SU-DHL-6 (cell line): ENCODE measurements around the gene CELF5.
"Not testable (repeated sequence)": the region's sequence is repeated elsewhere in the genome, so short reads cannot be mapped to it uniquely, and the experiment has no call there.

Experiments used
- H2AFZ ChIP-seq: fragments of 200-600 bp; sonication (generic); 2 replicates; pipeline ENCODE4 v1.6.1; 2014; ENCODE audit warnings: low read depth, mild to moderate bottlenecking, moderate library complexity, mixed read lengths, antibody characterized with exemption, low read length; ENCODE audit not compliant: severe bottlenecking
- H3F3A ChIP-seq: fragments of 200-600 bp; shearing (Covaris generic); 2 replicates; pipeline ENCODE4 v1.6.0; 2016; ENCODE audit warnings: antibody characterized with exemption, mild to moderate bottlenecking; ENCODE audit not compliant: insufficient read depth
- H3K27ac ChIP-seq: fragments of 200-600 bp; sonication (generic); 2 replicates; pipeline ENCODE4 v1.5.1; 2016; ENCODE audit warnings: low read depth, mild to moderate bottlenecking, low read length, moderate library complexity, mixed read lengths
- H3K27me3 ChIP-seq: fragments of 200-600 bp; sonication (generic), shearing (Covaris generic); 2 replicates; pipeline ENCODE4 v1.6.0; 2014; ENCODE audit warnings: mild to moderate bottlenecking, low read length
- H3K36me3 ChIP-seq: fragments of 200-600 bp; sonication (generic); 2 replicates; pipeline ENCODE4 v1.6.1; 2014; ENCODE audit warnings: mild to moderate bottlenecking, low read length, mixed read lengths
- H3K4me2 ChIP-seq: fragments of 300-600, 200-600 bp; shearing (Covaris generic), sonication (generic); 2 replicates; pipeline ENCODE4 v1.6.0; 2014; ENCODE audit warnings: low read length, low read depth, mild to moderate bottlenecking; ENCODE audit not compliant: poor library complexity, severe bottlenecking
- H3K4me3 ChIP-seq: fragments of 200-600 bp; sonication (generic); 2 replicates; pipeline ENCODE4 v1.5.1; 2014; ENCODE audit warnings: antibody characterized with exemption, low read length, mild to moderate bottlenecking, mixed read lengths; ENCODE audit not compliant: insufficient read depth, poor library complexity, severe bottlenecking
- H3K79me2 ChIP-seq: fragments of 200-600 bp; sonication (generic); 2 replicates; pipeline ENCODE4 v1.6.1; 2014; ENCODE audit warnings: mild to moderate bottlenecking, low read length, moderate library complexity; ENCODE audit not compliant: insufficient read depth
- H3K9ac ChIP-seq: fragments of 200-600 bp; sonication (generic); 2 replicates; pipeline ENCODE4 v1.7.0; 2014; ENCODE audit warnings: mild to moderate bottlenecking, low read length
- H3K9me2 ChIP-seq: fragments of 200-600 bp; sonication (generic); replicated peaks from 2 replicates; pipeline ENCODE4 v1.6.1; 2014; ENCODE audit warnings: low read length; ENCODE audit not compliant: insufficient read depth
- H3K9me3 ChIP-seq: fragments of 200-600 bp; sonication (generic); 2 replicates; pipeline ENCODE4 v1.6.1; 2014; ENCODE audit warnings: low read length, mixed read lengths; ENCODE audit not compliant: insufficient read depth
- H4K20me1 ChIP-seq: fragments of 200-600 bp; sonication (generic); 2 replicates; pipeline ENCODE4 v1.6.1; 2014; ENCODE audit warnings: low read depth, mild to moderate bottlenecking, antibody characterized with exemption, low read length, moderate library complexity, mixed read lengths
- CTCF ChIP-seq: fragments of 200-600 bp; sonication (generic); IDR thresholded peaks from one replicate; pipeline ENCODE4 v1.5.1; 2017; ENCODE audit warnings: antibody characterized with exemption, mild to moderate bottlenecking, low read length, moderate library complexity; ENCODE audit not compliant: insufficient read depth, poor library complexity, severe bottlenecking
- EZH2phosphoT487 ChIP-seq: fragments of 200-600 bp; sonication (generic), shearing (Covaris generic); conservative IDR thresholded peaks from 2 replicates; pipeline ENCODE4 v1.6.1; 2018; ENCODE audit warnings: mild to moderate bottlenecking, antibody characterized with exemption, low read length, moderate library complexity, mixed read lengths

Gene CELF5

GRCh38 chr19:3190921-3191805 lies 33.3 kb upstream of the CELF5 start:
- Histone ChIP-seq H3K9me3 (no peaks in the 10 kb centered on the region), H3K9ac (no peak overlapping the region), H3K9me2 (no peaks in the 10 kb centered on the region), H3F3A (0 out of 2 replicates have a peak, but pooled peaks cover 3% of the 10 kb centered on the region), H3K27me3 (no peaks in the 10 kb centered on the region), H3K4me2 (no peak overlapping the region), H4K20me1 (no peaks in the 10 kb centered on the region), H3K36me3 (no peaks in the 10 kb centered on the region), H3K79me2 (peaks cover 55% of the 10 kb centered on the region), H3K4me3 (no peak overlapping the region), H3K27ac (no peak overlapping the region), H2AFZ (no peak overlapping the region)
- TF ChIP-seq EZH2phosphoT487, result no peak
- no peak for TF ChIP-seq CTCF

- not testable (repeated sequence) for H3K27ac ChIP-seq, H2AFZ ChIP-seq, H4K20me1 ChIP-seq, H3K27me3 ChIP-seq, H3K9me2 ChIP-seq, H3K4me3 ChIP-seq, H3K4me2 ChIP-seq, H3K9me3 ChIP-seq, H3F3A ChIP-seq, H3K36me3 ChIP-seq, H3K9ac ChIP-seq
- peaks cover 50% of the 10 kb centered on the region for H3K79me2 ChIP-seq
These were observed 32.7 kb upstream of the CELF5 start for GRCh38 chr19:3191806-3192104.

GRCh38 chr19:3192228-3192635 lies 32.2 kb upstream of the CELF5 start:
- no peak overlapping the region for H3K9ac ChIP-seq
- peaks cover 45% of the 10 kb centered on the region for H3K79me2 ChIP-seq
- H3K9me2 ChIP-seq, result no peaks in the 10 kb centered on the region
- H3K27me3 ChIP-seq, result no peaks in the 10 kb centered on the region
- no peaks in the 10 kb centered on the region for H3K9me3 ChIP-seq
- H3K4me2 ChIP-seq, result no peak overlapping the region
- no peaks in the 10 kb centered on the region for H3K36me3 ChIP-seq
- no peak overlapping the region for H3K27ac ChIP-seq
- no peaks in the 10 kb centered on the region for H4K20me1 ChIP-seq
- TF ChIP-seq EZH2phosphoT487 (no peak), CTCF (no peak)
- 0 out of 2 replicates have a peak, but pooled peaks cover 3% of the 10 kb centered on the region for H3F3A ChIP-seq
- H2AFZ ChIP-seq, result no peak overlapping the region
- no peak overlapping the region for H3K4me3 ChIP-seq

GRCh38 chr19:3192684-3193083 lies 31.8 kb upstream of the CELF5 start:
- Histone ChIP-seq H3K79me2 (peaks cover 40% of the 10 kb centered on the region), H2AFZ (no peak overlapping the region), H3K27me3 (no peaks in the 10 kb centered on the region), H3K9me3 (no peaks in the 10 kb centered on the region), H3K4me2 (no peak overlapping the region), H4K20me1 (no peaks in the 10 kb centered on the region), H3K9ac (no peak overlapping the region), H3K4me3 (no peak overlapping the region), H3K9me2 (no peaks in the 10 kb centered on the region), H3K36me3 (no peaks in the 10 kb centered on the region), H3K27ac (no peak overlapping the region), H3F3A (0 out of 2 replicates have a peak, but pooled peaks cover 3% of the 10 kb centered on the region)
- TF ChIP-seq EZH2phosphoT487, result no peak
- TF ChIP-seq CTCF, result no peak
